Stomach (tissue), 4 donors: ENCODE results near the gene SSTR3.

ENCODE experiments used
- EP300 ChIP-seq: sonication (generic); formaldehyde crosslinking; IDR thresholded peaks from one replicate; pipeline ENCODE4 v1.6.1; 2017; ENCODE audit warnings: antibody characterized with exemption
- POLR2A ChIP-seq, 4 donors: fragments of 450-650 bp; IDR thresholded peaks; one replicate each; pipeline ENCODE4 v1.6.1; 2016; ENCODE audit warnings: antibody characterized with exemption in 4 of 4, control low read depth in 2 of 4, mild to moderate bottlenecking in 1 of 4, moderate library complexity in 1 of 4
- POLR2AphosphoS5 ChIP-seq, 3 donors: sonication (generic); formaldehyde crosslinking; IDR thresholded peaks; one replicate each; pipeline ENCODE4 v1.6.1; 2016; ENCODE audit warnings: antibody characterized with exemption in 3 of 3
- TF ChIP-seq, protein P1 (sequence below), 7 experiments: fragments of 450-650 bp in 4 of 7; fragments of 200-600 bp in 3 of 7; sonication (generic) in 3 of 7; IDR thresholded peaks; one replicate each; pipeline ENCODE4 v1.5.1; 2016 to 2019; ENCODE audit warnings: antibody characterized with exemption in 7 of 7, control low read depth in 2 of 7, mild to moderate bottlenecking in 1 of 7

DNA sequence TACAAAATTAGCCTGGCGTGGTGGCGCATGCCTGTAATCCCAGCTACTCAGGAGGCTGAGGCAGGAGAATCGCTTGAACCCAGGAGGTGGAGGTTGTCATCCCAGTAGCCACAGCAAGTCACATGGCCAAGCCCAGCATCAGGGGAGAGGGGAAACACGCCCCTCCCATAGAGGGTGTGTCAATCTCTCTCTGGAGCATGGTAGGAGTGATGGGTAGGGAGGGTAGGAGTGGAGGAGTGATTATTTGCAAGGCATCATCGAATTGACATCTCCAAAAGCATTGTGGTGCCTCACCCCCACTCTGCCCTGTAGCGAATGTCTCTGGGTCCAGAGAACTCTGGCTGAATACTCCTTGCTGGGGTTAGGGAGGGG, 6.1 kb upstream of the SSTR3 start:
- no peak for TF ChIP-seq POLR2A (IDR thresholded peaks at IDR 0.05)
- TF ChIP-seq, protein P1, sequence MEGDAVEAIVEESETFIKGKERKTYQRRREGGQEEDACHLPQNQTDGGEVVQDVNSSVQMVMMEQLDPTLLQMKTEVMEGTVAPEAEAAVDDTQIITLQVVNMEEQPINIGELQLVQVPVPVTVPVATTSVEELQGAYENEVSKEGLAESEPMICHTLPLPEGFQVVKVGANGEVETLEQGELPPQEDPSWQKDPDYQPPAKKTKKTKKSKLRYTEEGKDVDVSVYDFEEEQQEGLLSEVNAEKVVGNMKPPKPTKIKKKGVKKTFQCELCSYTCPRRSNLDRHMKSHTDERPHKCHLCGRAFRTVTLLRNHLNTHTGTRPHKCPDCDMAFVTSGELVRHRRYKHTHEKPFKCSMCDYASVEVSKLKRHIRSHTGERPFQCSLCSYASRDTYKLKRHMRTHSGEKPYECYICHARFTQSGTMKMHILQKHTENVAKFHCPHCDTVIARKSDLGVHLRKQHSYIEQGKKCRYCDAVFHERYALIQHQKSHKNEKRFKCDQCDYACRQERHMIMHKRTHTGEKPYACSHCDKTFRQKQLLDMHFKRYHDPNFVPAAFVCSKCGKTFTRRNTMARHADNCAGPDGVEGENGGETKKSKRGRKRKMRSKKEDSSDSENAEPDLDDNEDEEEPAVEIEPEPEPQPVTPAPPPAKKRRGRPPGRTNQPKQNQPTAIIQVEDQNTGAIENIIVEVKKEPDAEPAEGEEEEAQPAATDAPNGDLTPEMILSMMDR (IDR thresholded peaks at IDR 0.05): no peak
- TF ChIP-seq EP300: no peak
- TF ChIP-seq POLR2AphosphoS5 (IDR thresholded peaks at IDR 0.05): no peak
